ENCODE data around the gene C2. TPM values are rescaled to one million over a fixed set of nuclear protein-coding genes. Genes with fewer than 3 reads are reported as not detected.

Gene C2
- total RNA-seq, 1 experiment from 2014 or later = 1.3 TPM

DNA sequence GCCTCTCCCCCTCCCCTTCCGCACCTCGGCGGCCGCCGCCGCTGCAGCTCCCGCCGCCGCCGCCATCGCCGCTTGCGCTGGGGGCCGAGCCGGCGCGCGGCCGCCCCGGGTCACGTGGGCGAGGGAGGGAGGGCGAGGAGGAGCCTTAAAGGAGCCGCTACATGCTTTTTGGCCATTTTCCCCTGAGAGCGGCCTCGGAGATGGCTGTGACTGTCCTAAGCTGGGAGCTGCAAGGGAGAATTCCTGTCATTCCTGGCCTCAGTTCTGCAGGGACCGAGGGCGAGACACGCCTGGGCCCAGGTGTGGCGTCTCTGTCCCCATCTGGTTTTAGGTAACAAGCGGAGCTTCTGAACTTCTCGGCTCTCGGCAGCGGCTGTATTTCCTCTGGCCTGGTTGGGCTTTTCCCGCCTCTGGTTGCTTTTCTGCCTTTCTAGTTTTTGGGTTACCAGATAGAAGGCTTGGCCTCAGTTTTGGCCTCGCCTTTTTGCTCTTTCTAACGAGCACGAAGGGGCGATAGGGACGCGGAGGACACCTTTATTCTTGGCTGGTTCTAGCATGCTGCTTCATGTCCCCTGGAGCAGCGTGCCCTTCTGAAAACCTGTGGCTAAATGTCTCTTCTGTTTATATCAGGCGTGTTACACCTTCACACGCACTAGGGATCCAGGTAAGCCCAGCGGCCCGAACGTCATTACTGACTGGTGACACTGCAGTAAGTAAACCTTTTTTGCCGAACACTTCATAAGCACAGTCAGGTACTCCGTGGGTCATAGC is 29.7 kb upstream of the C2 start, which contains the start of gene EHMT2 (continued):
- TF ChIP-seq PREB (CRISPR knock-in tag; IDR thresholded peaks at IDR 0.05; ENCODE audit: borderline replicate concordance) = no peak
- no peak for TF ChIP-seq HMGA2 (CRISPR knock-in tag; IDR thresholded peaks at IDR 0.05)
- TF ChIP-seq FOXP1 (CRISPR knock-in tag; IDR thresholded peaks at IDR 0.05; ENCODE audit: borderline replicate concordance) = no peak
- no peak; the same call in 1 of the 2 replicates for TF ChIP-seq ETV6 (CRISPR knock-in tag; IDR thresholded peaks at IDR 0.05)
- TF ChIP-seq, protein P1, sequence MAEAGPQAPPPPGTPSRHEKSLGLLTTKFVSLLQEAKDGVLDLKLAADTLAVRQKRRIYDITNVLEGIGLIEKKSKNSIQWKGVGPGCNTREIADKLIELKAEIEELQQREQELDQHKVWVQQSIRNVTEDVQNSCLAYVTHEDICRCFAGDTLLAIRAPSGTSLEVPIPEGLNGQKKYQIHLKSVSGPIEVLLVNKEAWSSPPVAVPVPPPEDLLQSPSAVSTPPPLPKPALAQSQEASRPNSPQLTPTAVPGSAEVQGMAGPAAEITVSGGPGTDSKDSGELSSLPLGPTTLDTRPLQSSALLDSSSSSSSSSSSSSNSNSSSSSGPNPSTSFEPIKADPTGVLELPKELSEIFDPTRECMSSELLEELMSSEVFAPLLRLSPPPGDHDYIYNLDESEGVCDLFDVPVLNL (CRISPR knock-in tag; IDR thresholded peaks at IDR 0.05; ENCODE audit: borderline replicate concordance, low read depth) = no peak
- TF ChIP-seq, protein P2, sequence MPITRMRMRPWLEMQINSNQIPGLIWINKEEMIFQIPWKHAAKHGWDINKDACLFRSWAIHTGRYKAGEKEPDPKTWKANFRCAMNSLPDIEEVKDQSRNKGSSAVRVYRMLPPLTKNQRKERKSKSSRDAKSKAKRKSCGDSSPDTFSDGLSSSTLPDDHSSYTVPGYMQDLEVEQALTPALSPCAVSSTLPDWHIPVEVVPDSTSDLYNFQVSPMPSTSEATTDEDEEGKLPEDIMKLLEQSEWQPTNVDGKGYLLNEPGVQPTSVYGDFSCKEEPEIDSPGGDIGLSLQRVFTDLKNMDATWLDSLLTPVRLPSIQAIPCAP (CRISPR knock-in tag; IDR thresholded peaks at IDR 0.05) = no peak
- TF ChIP-seq, protein P3, sequence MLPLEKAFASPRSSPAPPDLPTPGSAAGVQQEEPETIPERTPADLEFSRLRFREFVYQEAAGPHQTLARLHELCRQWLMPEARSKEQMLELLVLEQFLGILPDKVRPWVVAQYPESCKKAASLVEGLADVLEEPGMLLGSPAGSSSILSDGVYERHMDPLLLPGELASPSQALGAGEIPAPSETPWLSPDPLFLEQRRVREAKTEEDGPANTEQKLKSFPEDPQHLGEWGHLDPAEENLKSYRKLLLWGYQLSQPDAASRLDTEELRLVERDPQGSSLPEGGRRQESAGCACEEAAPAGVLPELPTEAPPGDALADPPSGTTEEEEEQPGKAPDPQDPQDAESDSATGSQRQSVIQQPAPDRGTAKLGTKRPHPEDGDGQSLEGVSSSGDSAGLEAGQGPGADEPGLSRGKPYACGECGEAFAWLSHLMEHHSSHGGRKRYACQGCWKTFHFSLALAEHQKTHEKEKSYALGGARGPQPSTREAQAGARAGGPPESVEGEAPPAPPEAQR (CRISPR knock-in tag; IDR thresholded peaks at IDR 0.05) = no peak

DNA sequence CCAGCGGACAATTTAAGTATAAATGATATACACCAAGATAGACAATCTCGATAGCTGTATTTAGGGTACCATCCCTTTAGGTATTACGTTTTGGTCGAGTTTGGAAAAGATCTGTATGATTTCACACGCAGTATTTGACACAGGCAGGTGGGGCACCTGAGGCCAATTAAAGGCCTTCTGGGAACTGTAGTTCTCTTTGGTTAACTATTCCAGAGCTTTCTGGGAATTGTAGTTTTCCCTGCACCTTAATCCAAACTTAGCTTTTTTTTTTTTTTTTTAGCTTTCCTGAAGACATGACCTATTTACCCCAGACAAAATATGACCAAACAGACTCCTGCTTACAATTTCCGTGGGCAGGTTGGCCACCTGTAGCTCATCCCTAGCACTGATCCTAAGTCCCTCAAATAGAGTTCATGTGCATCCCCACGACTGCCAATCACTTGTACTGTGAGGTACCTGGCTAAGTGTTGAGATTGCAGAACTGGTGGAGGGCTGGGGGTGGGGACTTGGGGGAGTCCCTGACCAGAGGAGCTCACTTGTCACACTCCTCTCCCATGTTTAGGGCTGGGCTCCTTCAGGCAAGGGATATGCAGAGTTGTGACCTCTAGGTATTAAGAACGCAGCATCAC is 29.0 kb upstream of the C2 start:
- Mint-ChIP-seq H3K4me1 (peaks cover 23% of the 10 kb centered on the region), H3K9me3 (no peaks in the 10 kb centered on the region), H3K27me3 (ENCODE audit: low read depth) (no peaks in the 10 kb centered on the region; the same call in 1 of the 2 replicates), H3K36me3 (peaks cover 20% of the 10 kb centered on the region), H3K4me3 (peak overlapping the region; percentile 96), H3K27ac (peak overlapping the region; percentile 96)
- ATAC-seq (peak; percentile 34), DNase-seq (ENCODE audit: low spot score) (no peak)
- ChIA-PET CTCF (interaction anchor here (0.6 to 2.6 kb wide), 14 partner anchors 10 to 522 kb away, joined by 3 to 22 read pairs (median 4); partner anchors contain the start of gene LSM2), POLR2A (interaction anchor here (0.6 to 2.1 kb wide), 5 partner anchors 54 to 1391 kb away, joined by 3 to 6 read pairs (median 3); partner anchors contain the start of gene HSPA1B)
- TF ChIP-seq MLX (CRISPR knock-in tag; IDR thresholded peaks at IDR 0.05) (no peak), JUN (CRISPR knock-in tag; IDR thresholded peaks at IDR 0.05) (no peak), ATF1 (CRISPR knock-in tag; IDR thresholded peaks at IDR 0.05) (no peak), TP53 (CRISPR knock-in tag; IDR thresholded peaks at IDR 0.05) (no peak), FOXJ3 (CRISPR knock-in tag; IDR thresholded peaks at IDR 0.05; ENCODE audit: borderline replicate concordance) (no peak), ZNF671 (CRISPR knock-in tag; IDR thresholded peaks at IDR 0.05) (no peak), PRDM15 (CRISPR knock-in tag; IDR thresholded peaks at IDR 0.05) (no peak), ZNF138 (CRISPR knock-in tag; conservative IDR thresholded peaks at IDR 0.05) (no peak), EMX1 (CRISPR knock-in tag; IDR thresholded peaks at IDR 0.05) (no peak), ZNF232 (CRISPR knock-in tag; IDR thresholded peaks at IDR 0.05) (no peak), FOXK1 (CRISPR knock-in tag; IDR thresholded peaks at IDR 0.05) (no peak), PRRX2 (CRISPR knock-in tag; IDR thresholded peaks at IDR 0.05) (no peak), ERG (CRISPR knock-in tag; IDR thresholded peaks at IDR 0.05) (no peak), NFYB (CRISPR knock-in tag; conservative IDR thresholded peaks at IDR 0.05; ENCODE audit: low read depth) (no peak)
- TF ChIP-seq, protein P2 (CRISPR knock-in tag; IDR thresholded peaks at IDR 0.05) = no peak
